Natural killer cell (primary cell): ENCODE measurements around the gene DLGAP4. TPM values are rescaled to one million over a fixed set of nuclear protein-coding genes. Genes with fewer than 3 reads are reported as not detected.

ENCODE experiments used
- ATAC-seq, 3 donors: fragments of 150-1000 bp in 2 of 3; fragments of 200-7000 bp in 1 of 3; cut with Tn5 transposase; 1 replicate in 1 of 3; 2 replicates in 2 of 3; pipeline ENCODE4 v1.10.0; 2021; ENCODE audit warnings: mild to moderate bottlenecking in 2 of 3, moderate library complexity in 2 of 3
- DNase-seq, 2 donors: peaks; one replicate each; pipeline versions ENCODE4 v3.0.0 to v3.0.0-alpha.2; 2013 to 2021; ENCODE audit warnings: mixed read lengths in 1 of 2
- H3K27ac ChIP-seq: one replicate; pipeline ENCODE4 v1.5.1; 2013; ENCODE audit warnings: mild to moderate bottlenecking, low read length
- H3K27me3 ChIP-seq: one replicate; pipeline ENCODE4 v1.6.1; 2013; ENCODE audit warnings: low read length; ENCODE audit not compliant: control insufficient read depth, insufficient read depth
- H3K36me3 ChIP-seq: one replicate; pipeline ENCODE4 v1.6.1; 2013; ENCODE audit warnings: low read length; ENCODE audit not compliant: control insufficient read depth, insufficient read depth
- H3K4me1 ChIP-seq: one replicate; pipeline ENCODE4 v1.6.1; 2013; ENCODE audit warnings: low read length; ENCODE audit not compliant: control insufficient read depth, insufficient read depth
- H3K4me3 ChIP-seq: one replicate; pipeline ENCODE4 v1.5.1; 2013; ENCODE audit warnings: low read length
- H3K9me3 ChIP-seq: one replicate; pipeline ENCODE4 v1.6.1; 2013; ENCODE audit warnings: low read length; ENCODE audit not compliant: control insufficient read depth, insufficient read depth
- H3K27ac Mint-ChIP-seq, 2 donors: one replicate each; pipeline ENCODE4 v1.8.0; 2022; ENCODE audit warnings: mild to moderate bottlenecking in 2 of 2, mixed read lengths in 2 of 2, moderate library complexity in 1 of 2
- H3K27me3 Mint-ChIP-seq, 2 donors: one replicate each; pipeline ENCODE4 v1.8.0; 2022; ENCODE audit warnings: low read depth in 2 of 2, mixed read lengths in 2 of 2
- H3K36me3 Mint-ChIP-seq: one replicate; pipeline ENCODE4 v1.8.0; 2022; ENCODE audit warnings: mixed read lengths
- H3K4me1 Mint-ChIP-seq, 2 donors: one replicate each; pipeline ENCODE4 v1.8.0; 2022; ENCODE audit warnings: mixed read lengths in 2 of 2
- H3K4me3 Mint-ChIP-seq: one replicate; pipeline ENCODE4 v1.8.0; 2022; ENCODE audit warnings: mild to moderate bottlenecking, moderate library complexity, mixed read lengths
- H3K9me3 Mint-ChIP-seq, 2 donors: one replicate each; pipeline ENCODE4 v1.8.0; 2022; ENCODE audit warnings: mixed read lengths in 2 of 2
- WGBS: methylation state at CpG from one replicate; pipeline ENCODE4 v1.1.7; 2013; ENCODE audit warnings: missing lambda C conversion rate; ENCODE audit not compliant: insufficient coverage; 5-methylcytosine and 5-hydroxymethylcytosine counted together
- intact Hi-C: fragments of 100-400 bp; cut with micrococcal nuclease; formaldehyde crosslinking; loops from one replicate; pipeline ENCODE4 v1.14.2; 2022
- total RNA-seq, 4 donors: library from RNA; stranded (reverse); fragments of 120-200 nt in 1 of 4; gene quantifications; one replicate each; pipeline versions ENCODE4 v1.2.3 to v1.2.4, GENCODE V29; 2013 to 2022
- TF ChIP-seq, protein P1 (sequence below): fragments of 200-600 bp; IDR thresholded peaks from one replicate; pipeline ENCODE4 v1.8.0; 2022; ENCODE audit warnings: antibody characterized with exemption

Gene DLGAP4
- total RNA-seq, 3 donors from 2014 or later (not counting 1 experiment from before 2014, with no cell fraction given), result 47.9 to 51.6 (median 51.2) TPM

- ATAC-seq (no peak), DNase-seq (no peak)
- Histone ChIP-seq H3K4me3 (no peak overlapping the region), H3K27ac (no peak overlapping the region), H3K36me3 (no peaks in the 10 kb centered on the region), H3K4me1 (no peaks in the 10 kb centered on the region), H3K27me3 (no peaks in the 10 kb centered on the region), H3K9me3 (no peaks in the 10 kb centered on the region)
- no peaks in the 10 kb centered on the region for H3K4me1 Mint-ChIP-seq
- TF ChIP-seq, protein P1, sequence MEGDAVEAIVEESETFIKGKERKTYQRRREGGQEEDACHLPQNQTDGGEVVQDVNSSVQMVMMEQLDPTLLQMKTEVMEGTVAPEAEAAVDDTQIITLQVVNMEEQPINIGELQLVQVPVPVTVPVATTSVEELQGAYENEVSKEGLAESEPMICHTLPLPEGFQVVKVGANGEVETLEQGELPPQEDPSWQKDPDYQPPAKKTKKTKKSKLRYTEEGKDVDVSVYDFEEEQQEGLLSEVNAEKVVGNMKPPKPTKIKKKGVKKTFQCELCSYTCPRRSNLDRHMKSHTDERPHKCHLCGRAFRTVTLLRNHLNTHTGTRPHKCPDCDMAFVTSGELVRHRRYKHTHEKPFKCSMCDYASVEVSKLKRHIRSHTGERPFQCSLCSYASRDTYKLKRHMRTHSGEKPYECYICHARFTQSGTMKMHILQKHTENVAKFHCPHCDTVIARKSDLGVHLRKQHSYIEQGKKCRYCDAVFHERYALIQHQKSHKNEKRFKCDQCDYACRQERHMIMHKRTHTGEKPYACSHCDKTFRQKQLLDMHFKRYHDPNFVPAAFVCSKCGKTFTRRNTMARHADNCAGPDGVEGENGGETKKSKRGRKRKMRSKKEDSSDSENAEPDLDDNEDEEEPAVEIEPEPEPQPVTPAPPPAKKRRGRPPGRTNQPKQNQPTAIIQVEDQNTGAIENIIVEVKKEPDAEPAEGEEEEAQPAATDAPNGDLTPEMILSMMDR, result no peak
- intact Hi-C loops, result no loop called here
- H3K27me3 Mint-ChIP-seq, result peaks cover 6 to 10% of the 10 kb centered on the region in 2 donors
- H3K27ac Mint-ChIP-seq, result no peak overlapping the region
- no peaks in the 10 kb centered on the region for H3K36me3 Mint-ChIP-seq
- WGBS, result 70% methylated on average over 9 of the region's 9 CpGs
- no peak overlapping the region for H3K4me3 Mint-ChIP-seq
- no peaks in the 10 kb centered on the region for H3K9me3 Mint-ChIP-seq
These were observed 34.5 kb downstream of the DLGAP4 start for GRCh38 chr20:36340593-36340990.

GRCh38 chr20:36341331-36342020 lies 35.3 kb downstream of the DLGAP4 start:
- Mint-ChIP-seq H3K4me1 (no peaks in the 10 kb centered on the region), H3K4me3 (no peak overlapping the region), H3K27ac (no peak overlapping the region), H3K36me3 (no peaks in the 10 kb centered on the region), H3K27me3 (peaks cover 0 to 2% of the 10 kb centered on the region in 2 donors), H3K9me3 (no peaks in the 10 kb centered on the region)
- Histone ChIP-seq H3K36me3 (no peaks in the 10 kb centered on the region), H3K4me3 (no peak overlapping the region), H3K27me3 (no peaks in the 10 kb centered on the region), H3K9me3 (no peaks in the 10 kb centered on the region), H3K4me1 (no peaks in the 10 kb centered on the region), H3K27ac (no peak overlapping the region)
- intact Hi-C loops, result no loop called here
- DNase-seq (no peak), ATAC-seq (no peak)
- TF ChIP-seq, protein P1, result no peak
- WGBS, result 87% methylated on average over 22 of the region's 22 CpGs

GRCh38 chr20:36342331-36343120 lies 36.4 kb downstream of the DLGAP4 start:
- no peaks in the 10 kb centered on the region for H3K4me1 ChIP-seq
- no peaks in the 10 kb centered on the region for H3K9me3 ChIP-seq
- H3K4me3 ChIP-seq, result no peak overlapping the region
- TF ChIP-seq, protein P1, result no peak
- DNase-seq, result no peak
- no peak for ATAC-seq
- no peaks in the 10 kb centered on the region for H3K4me1 Mint-ChIP-seq
- H3K4me3 Mint-ChIP-seq, result no peak overlapping the region
- no peaks in the 10 kb centered on the region for H3K27me3 Mint-ChIP-seq
- H3K36me3 ChIP-seq, result no peaks in the 10 kb centered on the region
- H3K9me3 Mint-ChIP-seq, result no peaks in the 10 kb centered on the region
- no peak overlapping the region for H3K27ac ChIP-seq
- 79% methylated on average over 8 of the region's 8 CpGs for WGBS
- no peaks in the 10 kb centered on the region for H3K27me3 ChIP-seq
- H3K36me3 Mint-ChIP-seq, result no peaks in the 10 kb centered on the region
- no peak overlapping the region for H3K27ac Mint-ChIP-seq
- intact Hi-C loops, result no loop called here
